ENCODE data around the gene KAZN.

Gene KAZN

GRCh38 chr1:14635421-14635820 is 36.9 kb downstream of the KAZN start:
- no peak overlapping the region for H3K4me3 ChIP-seq (replicated peaks; ENCODE audit: low read depth, low read length)
- TF ChIP-seq CTCF (IDR thresholded peaks at IDR 0.05; ENCODE audit: low read length, missing control alignments) = no peak
- DNase-seq (ENCODE audit: low read depth) = no peak

- TF ChIP-seq CTCF (IDR thresholded peaks at IDR 0.05; ENCODE audit: low read length, missing control alignments) = no peak
- no peak for DNase-seq (ENCODE audit: low read depth)
- H3K4me3 ChIP-seq (replicated peaks; ENCODE audit: low read depth, low read length) = no peak overlapping the region
These were observed 38.6 kb downstream of the KAZN start for GRCh38 chr1:14636897-14637632.

- no peak overlapping the region for H3K4me3 ChIP-seq (replicated peaks; ENCODE audit: low read depth, low read length)
- no peak for DNase-seq (ENCODE audit: low read depth)
- TF ChIP-seq CTCF (IDR thresholded peaks at IDR 0.05; ENCODE audit: low read length, missing control alignments) = no peak
These were observed 41.0 kb downstream of the KAZN start for GRCh38 chr1:14639291-14640050.

GRCh38 chr1:14642712-14643111 is 44.2 kb downstream of the KAZN start:
- H3K4me3 ChIP-seq (replicated peaks; ENCODE audit: low read depth, low read length) = no peak overlapping the region
- no peak for TF ChIP-seq CTCF (IDR thresholded peaks at IDR 0.05; ENCODE audit: low read length, missing control alignments)
- no peak for DNase-seq (ENCODE audit: low read depth)

DNA sequence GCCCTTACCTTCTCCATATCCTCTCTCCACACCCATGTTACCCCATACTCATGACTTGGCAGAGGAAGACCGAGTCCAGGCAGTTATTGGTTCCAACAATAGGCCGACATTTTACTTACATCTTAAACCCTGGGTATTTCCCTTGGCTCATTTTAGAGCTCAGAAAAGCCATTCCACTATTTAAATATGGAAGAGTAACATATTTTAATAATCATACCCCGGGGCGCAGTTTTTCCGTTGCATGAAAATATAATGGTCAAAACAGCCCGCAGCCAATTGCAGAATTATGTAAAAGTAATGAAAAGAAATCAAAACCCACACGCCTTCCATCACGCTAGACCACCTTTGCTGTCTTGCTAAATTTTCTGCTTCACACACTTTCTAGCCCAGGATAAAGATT is 48.5 kb downstream of the KAZN start:
- DNase-seq (ENCODE audit: low read depth) = no peak
- TF ChIP-seq CTCF (IDR thresholded peaks at IDR 0.05; ENCODE audit: low read length, missing control alignments) = no peak
- no peak overlapping the region for H3K4me3 ChIP-seq (replicated peaks; ENCODE audit: low read depth, low read length)

DNA sequence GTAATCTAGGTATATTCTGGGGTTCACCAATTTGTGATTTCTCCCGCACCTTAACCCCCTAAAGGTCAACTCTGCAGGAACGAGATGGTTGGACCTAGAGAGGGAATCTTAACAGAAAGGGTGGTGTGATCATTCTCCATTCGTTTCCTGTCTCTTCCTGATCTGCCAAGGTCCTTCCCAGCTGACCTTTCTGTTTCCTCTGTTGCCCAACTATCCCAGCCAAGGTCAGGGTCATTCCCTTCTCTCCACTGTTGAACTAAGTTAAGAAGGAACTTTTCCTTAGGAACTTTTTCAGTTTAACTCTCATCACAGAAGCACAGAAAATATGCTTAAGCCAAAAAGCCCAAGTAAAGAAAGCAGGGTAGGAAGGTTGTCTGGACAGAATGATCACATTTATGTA is 49.3 kb downstream of the KAZN start:
- DNase-seq (ENCODE audit: low read depth) = no peak
- TF ChIP-seq CTCF (IDR thresholded peaks at IDR 0.05; ENCODE audit: low read length, missing control alignments) = no peak
- no peak overlapping the region for H3K4me3 ChIP-seq (replicated peaks; ENCODE audit: low read depth, low read length)

All from fibroblast of pulmonary artery (primary cell).